Skeletal muscle cell (primary cell): ENCODE data around the gene DOCK7.

Experiments
- DNase-seq: peaks from one replicate; pipeline ENCODE4 v3.0.0-alpha.2; 2010; ENCODE audit warnings: low read depth
- H3K4me3 ChIP-seq: 2 replicates; pipeline ENCODE4 v1.5.1; 2011; ENCODE audit warnings: low read depth, mild to moderate bottlenecking, control low read depth, low read length, moderate library complexity

DOCK7 gene

DNA sequence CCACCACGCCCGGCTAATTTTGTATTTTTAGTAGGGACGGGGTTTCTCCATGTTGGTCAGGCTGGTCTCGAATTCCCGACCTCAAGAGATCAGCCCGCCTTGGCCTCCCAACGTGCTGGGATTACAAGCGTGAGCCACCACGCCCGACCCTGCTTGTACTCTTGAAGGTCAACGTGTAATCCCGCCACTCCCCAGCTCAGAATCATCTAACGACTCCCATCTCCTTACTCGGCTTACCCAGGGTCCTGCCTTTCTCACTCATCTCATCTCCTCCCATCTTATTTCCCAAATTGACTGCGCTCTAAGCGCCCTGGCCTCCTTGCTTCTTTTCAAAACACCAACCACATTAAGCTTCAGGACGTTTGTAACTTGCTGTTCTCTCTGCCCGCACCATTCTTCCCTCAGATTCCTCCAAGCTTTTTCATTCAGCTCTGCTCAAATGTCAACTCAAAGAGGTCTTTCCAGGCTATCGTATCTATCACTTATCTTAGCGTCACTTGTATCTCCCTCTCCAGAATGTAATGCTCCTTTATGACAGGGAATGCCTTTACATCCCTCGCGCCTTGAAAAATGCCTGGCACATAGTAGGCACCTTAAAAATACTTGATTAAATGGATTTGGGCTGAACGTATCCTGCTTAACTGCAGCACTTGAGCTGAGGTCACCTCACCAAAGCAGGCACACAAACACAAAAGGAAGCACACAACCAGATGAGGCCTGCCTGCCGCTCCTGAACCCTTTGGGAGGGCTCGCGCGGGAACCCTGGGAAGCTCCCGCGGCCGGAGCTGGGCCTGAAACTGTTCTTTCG, 252.8 kb downstream of the DOCK7 start:
- H3K4me3 ChIP-seq, result peak overlapping the region; percentile 95
- no peak for DNase-seq

DNA sequence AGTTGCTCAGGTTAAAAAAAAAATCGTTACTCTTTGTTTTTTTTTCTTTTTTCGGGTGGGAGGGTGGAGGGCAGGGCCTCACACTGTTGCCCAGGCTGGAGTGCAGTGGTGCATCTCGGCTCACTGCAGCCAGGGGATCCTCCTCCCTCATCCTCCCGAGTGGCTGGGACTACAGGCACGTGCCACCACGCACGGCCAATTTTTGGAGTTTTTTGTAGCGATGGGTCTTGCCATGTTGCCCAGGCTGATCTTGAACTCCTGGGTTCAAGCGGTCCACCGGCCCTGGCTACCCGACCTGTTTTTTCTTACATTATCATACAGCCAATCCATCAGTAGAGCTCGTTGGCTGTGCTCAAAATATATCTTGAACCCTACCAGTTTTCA, 253.6 kb downstream of the DOCK7 start:
- H3K4me3 ChIP-seq, result no peak overlapping the region

DNA sequence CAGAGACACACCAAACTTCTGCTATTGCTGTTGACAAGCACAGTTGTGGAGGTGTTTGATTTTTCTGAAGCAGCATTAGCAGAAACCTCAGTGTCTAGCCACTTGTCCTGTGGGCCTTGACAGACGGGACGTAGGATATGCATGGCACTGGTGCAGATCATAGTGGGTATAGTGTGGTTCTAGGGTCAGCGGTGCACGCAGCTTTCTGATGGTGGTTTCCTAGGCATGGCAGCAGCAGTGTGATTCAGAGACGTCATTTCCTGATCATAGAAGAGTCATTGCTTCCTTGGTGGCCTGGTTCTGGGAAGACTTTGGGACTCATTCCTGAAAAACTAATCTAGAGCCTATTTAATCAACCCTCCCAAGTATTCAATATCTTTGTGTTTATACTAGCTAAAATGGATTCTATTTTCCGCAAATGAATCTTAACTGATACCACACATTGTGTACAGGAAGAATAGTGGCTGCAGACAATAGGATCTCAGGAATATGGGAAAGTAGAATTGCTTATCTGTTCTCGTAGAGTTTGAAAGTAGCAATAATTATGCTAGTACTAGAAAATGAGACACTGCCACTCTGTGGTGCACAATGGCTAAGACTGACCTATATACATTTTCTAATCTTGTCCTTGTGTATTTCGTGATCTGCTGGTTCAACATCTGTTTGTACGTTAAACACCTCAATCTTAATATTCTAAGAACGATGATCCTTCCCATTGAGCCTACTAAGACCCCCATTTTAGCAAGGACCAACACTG, 254.1 kb downstream of the DOCK7 start:
- H3K4me3 ChIP-seq, result no peak overlapping the region
- no peak for DNase-seq

More for the DNA sequence above, 253.6 kb downstream of the DOCK7 start:
- DNase-seq, result no peak

DNA sequence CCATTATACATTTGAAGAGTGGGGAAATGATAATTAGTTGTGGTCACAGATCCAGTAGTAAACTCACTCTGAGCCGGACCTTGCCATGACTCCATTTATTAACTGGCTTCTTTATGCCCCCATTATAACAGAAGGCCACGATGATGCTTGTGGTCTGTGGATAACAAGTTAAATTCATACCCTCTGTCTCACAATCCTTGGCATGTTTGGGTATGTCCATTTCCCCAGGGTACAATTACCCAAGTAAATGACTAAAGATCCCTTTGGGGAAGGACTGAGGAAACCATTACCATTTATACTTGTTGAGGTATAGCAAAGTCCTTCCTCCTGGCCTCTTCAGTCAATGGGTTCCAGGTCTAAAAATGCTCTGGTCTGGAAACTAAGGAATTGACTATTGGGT, 258.6 kb downstream of the DOCK7 start:
- H3K4me3 ChIP-seq, result no peak overlapping the region
- DNase-seq, result no peak

GRCh38 chr1:62428351-62428750, 259.8 kb downstream of the DOCK7 start:
- H3K4me3 ChIP-seq, result no peak overlapping the region
- DNase-seq, result no peak

- no peak overlapping the region for H3K4me3 ChIP-seq
- no peak for DNase-seq
These were observed 261.4 kb downstream of the DOCK7 start for GRCh38 chr1:62426794-62427193.

- DNase-seq, result no peak
- no peak overlapping the region for H3K4me3 ChIP-seq
These were observed 261.9 kb downstream of the DOCK7 start for GRCh38 chr1:62426237-62426636.

DNA sequence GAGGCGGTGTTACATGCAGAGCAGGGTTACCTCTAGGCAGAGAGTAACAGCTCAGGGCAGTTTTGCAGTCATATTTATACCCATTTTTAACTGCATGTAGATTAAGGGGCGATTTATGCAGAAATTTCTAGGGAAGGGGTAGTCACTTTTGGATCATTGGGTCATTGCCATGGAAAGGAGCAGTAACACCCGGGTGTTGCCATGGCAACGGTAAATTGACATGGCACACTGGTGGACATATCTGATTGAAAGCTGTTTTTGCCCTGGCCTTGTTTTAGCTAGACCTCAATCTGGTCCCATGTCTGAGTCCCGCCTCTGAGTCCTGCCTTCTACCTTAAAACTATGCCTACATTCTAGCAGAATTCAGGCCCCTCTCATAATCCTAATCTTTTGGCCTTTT, 263.1 kb downstream of the DOCK7 start:
- DNase-seq, result no peak
- no peak overlapping the region for H3K4me3 ChIP-seq

- no peak overlapping the region for H3K4me3 ChIP-seq
- DNase-seq, result no peak
These were observed 263.8 kb downstream of the DOCK7 start for GRCh38 chr1:62424411-62424810.

GRCh38 chr1:62423580-62424242, 264.5 kb downstream of the DOCK7 start:
- no peak for DNase-seq
- no peak overlapping the region for H3K4me3 ChIP-seq

- no peak for DNase-seq
- H3K4me3 ChIP-seq, result no peak overlapping the region
These were observed 268.0 kb downstream of the DOCK7 start for GRCh38 chr1:62420214-62420613.

DNA sequence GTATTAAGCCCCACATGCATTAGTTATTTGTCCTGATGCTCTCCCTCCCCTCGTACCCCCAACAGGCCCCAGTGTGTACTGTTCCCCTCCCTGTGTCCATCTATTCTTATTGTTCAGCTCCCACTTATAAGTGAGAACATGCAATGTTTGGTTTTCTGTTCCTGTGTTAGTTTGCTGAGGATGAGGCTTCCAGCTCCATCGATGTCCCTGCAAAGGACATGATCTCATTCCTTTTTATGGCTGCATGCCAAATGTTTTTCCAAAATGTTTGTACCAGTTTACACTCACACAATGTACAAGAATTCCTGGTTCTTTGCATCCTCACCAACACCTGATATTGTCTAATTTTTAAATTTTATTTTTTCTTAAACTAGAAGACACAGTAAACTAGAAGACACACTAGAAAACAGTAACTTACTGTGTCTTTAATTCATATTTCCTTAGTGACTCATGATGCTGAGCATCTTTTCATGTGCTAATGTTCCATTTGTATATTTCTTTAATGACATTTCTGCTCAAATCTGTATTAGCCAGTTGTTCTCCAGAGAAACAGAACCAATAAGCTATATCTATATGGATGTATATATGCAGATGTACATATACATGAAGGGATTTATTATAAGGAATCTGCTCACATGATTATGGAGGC, 270.7 kb downstream of the DOCK7 start:
- no peak for DNase-seq

GRCh38 chr1:62415687-62416086, 272.5 kb downstream of the DOCK7 start:
- H3K4me3 ChIP-seq, result no peak overlapping the region
- no peak for DNase-seq

More for the DNA sequence above, 270.7 kb downstream of the DOCK7 start:
- no peak overlapping the region for H3K4me3 ChIP-seq

DNA sequence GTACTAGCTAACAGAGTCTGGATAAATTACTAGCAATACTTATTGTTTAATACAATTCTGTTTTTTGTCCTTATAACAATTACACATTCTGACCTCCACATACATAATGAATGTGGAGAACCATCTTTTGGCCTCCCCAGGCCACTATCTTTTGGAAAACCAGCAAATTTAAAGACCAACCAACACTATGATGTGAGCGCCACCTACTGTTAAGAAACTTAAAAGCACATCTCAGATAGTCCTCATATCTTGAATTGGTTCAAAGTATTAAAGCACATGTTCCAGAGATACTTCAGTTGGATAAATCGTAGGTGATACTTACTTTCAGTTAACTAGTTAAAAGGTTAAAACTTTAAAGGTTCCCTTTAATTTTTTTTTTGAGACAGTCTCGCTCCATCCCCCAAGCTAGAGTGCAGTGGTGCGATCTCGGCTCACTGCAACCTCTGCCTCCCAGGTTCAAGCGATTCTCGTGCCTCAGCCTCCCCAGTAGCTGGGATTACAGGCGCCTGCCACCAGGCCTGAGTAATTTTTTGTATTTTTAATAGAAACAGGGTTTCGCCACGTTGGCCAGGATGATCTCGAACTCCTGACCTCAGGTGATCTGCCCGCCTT, 280.7 kb downstream of the DOCK7 start:
- no peak overlapping the region for H3K4me3 ChIP-seq
- no peak for DNase-seq

GRCh38 chr1:62406576-62406975, 281.6 kb downstream of the DOCK7 start:
- H3K4me3 ChIP-seq, result no peak overlapping the region
- no peak for DNase-seq

GRCh38 chr1:62405247-62405646, 282.9 kb downstream of the DOCK7 start:
- no peak overlapping the region for H3K4me3 ChIP-seq
- DNase-seq, result no peak
